G401.6 (cell line): ENCODE results near the gene DOK4.
"Not testable (repeated sequence)": the region's sequence is repeated elsewhere in the genome, so short reads cannot be mapped to it uniquely, and the experiment has no call there.

Experiments used
- FAIRE-seq: peaks from 2 replicates; lab custom pipeline; 2012; peaks lifted over from hg19 to GRCh38; lab: Jason Lieb, UNC

The DOK4 gene

DNA sequence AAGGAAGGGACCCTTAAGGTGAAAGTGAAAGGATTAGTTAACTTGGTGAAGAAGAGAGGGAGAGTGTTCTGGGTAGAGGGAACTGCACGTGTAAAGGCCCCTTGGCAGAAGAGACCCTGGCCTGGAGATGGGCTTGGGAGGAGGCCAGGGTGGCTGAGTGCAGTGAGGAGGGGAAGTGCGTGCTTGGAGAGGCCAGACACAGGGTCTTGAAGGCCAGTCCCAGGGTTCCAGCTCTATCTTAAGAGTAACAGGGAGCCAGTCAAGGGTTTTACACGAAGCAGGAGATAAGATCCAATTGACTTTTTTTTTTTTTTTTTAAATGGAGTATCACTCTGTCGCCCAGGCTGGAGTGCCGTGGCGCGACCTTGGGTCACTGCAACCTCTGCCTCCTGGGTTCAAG, 15.2 kb upstream of the DOK4 start:
- no peak for FAIRE-seq

DNA sequence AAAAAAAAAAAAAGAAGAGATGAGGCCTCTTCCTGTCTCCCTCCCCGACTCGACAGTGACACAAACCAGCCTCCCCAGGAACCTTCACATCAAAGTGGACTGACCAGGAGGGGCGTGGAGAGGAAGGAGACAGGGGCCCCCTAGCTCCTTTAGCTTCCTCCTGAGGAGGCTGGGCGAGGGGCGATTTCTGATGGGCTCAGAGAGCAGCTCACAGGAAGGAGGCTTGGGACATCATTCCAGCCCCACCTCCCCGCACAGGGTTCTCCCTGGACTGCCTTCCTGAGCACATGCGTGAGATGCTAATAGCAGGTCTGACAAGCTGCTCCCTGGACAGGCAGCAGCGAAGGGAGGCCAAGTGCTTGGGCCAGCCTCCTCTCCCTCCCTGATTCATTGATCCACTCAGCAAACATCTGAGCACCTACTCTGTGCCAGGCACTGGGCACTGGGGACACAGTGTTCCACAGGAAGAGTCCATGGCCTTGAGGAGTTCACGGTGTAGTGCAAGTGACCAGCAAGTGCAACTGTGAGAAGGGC, 14.4 kb upstream of the DOK4 start:
- FAIRE-seq: no peak

DNA sequence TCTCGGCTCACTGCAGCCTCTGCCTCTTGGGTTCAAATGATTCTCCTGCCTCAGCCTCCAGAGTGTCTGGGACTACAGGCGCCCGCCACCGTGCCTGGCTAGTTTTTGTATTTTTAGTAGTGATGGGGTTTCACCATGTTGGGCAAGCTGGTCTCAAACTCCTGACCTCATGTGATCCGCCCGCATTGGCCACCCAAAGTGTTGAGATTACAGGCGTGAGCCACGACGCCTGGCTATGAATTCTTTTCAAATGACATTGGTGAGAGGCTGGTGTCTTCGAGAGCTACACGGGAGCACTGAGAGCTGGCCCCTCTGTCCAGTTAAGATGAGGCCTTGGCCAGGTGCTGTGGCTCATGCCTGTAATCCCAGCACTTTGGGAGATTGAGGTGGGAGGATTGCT, 13.6 kb upstream of the DOK4 start:
- not testable (repeated sequence) for FAIRE-seq

DNA sequence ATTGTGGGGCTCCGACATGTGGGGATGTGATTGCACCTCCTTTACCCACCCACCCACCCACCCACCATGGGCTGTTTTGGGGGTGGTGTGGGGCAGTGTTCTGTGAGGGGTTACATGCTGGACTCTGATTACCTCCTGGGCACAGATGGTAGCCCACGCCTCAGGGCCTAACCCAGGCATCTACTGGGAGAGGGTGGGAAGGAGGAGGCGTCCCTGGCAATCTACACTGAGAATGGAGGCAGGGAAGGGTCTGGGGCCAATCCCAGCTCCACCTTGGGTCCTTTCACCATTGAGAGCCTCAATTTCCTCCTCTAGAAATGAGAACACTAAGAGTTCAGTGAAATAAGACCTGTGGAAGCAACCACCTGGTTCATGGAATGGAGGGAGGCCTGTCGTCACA, 11.7 kb upstream of the DOK4 start:
- FAIRE-seq: no peak

DNA sequence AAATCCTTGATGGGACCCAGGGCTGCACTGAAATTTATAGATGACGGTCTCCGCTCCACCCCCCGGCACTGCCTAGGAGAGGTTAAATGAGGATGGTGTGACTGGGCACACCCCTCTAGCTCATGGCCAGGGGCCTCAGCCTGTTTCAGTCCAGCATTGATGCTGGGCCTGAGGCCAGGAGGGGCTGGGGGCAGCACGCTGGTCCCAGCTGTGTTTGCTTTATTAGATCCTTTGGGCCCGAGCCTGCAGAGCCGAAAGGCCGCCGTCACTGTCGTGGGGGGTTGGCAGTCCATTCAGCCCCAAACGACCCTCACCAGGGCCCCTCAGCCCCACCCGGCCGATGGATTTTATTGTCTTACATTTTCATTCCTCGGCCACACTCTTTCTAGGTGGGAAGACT, 10.8 kb upstream of the DOK4 start:
- FAIRE-seq: no peak

DNA sequence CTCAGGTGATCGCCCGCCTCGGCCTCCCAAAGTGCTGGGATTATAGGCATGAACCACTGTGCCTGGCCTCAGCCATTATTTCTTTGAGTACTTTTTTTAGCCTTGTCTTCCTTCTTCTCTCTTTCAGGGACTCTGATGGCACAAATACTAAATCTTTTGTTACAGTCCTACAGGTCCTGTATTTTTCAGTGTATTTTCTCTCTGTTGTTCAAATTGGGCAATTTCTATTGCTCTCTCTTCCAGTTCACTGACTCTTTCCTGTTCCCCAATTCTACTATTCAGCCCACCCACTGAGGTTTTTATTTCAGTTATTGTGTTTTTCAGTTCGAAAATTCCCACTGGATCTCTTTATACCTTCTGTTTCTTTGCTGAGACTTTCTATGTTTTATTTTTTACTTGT, 7.5 kb upstream of the DOK4 start:
- FAIRE-seq: no peak

DNA sequence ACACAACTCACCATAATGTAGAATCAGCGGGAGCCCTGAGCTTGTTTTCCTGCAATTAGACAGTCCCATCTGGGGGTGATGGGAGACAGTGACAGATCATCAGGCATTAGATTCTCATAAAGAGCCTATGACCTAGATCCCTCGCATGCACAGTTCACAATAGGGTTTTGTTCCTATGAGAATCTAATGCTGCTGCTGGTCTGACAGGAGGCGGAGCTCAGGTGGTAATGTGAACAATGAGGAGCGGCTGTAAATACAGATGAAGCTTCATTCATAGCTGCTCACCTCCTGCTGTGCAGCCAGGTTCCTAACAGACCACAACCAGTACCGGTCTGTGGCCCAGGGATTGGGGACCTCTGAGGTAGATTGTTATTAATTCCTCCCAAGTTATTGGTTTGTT, 2.9 kb upstream of the DOK4 start:
- FAIRE-seq: no peak

DNA sequence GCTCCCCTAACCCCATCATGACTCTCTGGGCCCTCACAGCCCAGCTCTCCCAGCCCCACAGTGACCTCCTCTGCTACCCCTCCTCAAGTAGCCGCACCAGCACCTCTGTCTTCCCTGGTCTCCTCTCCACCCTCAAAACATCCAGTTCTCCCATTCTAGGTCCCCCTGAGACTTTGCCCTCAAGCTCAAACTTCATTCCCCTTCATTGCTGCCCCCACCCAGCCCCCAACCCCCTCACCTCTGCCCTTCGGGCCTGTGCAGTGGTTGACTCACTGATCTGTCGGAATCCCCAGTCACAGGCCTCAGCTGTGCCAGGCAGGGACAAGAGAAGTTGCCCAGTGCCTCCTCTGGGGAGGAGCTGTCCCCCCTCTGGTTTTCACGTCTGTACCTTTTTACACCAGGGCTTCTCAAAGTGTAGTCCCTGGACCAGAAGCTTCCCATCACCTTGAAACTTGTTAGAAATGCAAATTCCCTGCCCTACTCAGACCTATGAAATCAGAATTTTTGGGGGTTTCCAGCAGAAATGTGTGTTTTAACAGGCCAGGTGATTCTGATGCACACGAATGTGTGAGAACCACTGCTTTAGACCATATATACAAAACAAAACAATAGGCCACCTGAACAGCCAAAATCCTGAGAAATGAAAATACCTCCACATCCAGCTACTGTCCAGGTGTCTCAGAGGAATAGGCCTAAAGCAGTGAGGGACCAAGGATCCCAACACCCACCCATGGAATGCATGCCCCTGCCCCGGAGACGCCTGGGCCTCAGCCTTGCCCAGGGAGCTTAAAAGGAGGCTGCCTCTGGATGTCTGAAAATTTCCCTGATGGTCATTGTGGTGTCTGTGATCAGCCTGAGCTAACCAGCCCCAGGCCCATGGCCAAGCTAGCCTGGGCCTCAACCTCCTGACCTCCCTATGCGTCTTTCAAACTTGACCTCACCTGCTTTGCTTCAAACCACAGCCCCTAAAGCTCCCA, 853 bp upstream of the DOK4 start:
- FAIRE-seq: no peak

DNA sequence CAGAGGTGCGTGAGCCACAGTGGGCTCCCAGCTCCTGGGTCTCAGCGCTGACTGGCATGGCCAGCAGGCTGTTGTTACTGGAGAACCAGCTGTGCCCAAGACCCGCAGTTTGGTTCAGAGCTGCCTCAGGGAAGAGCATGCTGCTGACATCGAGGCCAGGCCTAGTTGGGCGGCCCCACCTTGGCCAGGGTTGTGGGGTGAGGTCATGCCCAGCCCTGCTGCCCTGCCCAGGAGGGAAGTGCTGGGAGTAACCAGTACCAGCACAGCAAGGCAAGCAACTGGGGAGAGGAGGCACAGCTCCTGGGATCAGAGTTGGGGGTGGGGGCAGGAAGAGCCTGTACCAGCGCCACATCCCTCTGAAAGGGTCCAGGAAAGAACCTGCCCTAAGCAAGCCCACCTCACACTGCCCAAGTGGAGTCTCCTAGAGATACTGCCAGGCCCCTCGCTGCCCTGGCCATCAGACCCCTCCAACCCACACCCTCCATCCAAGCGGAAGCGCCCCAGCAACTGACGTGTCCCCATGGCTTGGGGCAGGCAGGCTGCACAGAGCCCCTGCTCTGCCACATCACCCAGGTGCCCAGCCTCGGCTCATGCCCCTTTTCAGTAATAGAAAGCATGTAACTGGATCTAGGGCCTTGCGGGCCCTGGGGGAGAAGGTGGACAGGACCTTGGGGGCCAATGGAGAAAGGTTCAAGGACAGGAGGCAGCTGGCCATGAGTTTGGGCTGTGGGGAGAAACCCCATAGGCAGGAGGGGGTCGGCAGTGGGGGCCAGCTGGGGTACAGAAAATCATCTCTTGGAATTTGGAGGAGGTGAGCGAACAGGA, 990 bp downstream of the DOK4 start:
- FAIRE-seq: no peak

DNA sequence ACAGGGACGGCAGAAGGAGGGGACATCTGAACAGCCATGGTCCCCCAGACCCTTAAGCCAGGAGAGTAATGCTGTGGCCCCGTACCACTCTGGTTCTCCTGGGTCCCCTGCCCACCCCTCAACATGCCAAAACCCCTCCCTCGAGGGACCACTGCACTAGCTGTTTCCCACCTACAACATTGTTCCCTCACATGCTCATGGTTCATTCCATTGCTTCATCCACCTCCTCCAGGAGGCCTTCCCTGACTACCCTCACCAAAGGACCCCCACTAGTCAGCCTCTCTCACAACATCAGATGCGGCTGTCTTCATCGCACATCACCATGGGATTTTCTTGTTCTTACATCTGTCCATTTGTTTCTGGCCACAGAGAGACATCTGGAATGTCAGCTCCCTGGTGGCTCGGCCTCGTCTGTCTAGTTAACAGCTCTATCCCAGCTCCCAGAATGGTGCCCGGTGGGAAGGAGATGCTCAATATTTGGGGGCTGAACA, 1.7 kb downstream of the DOK4 start:
- no peak for FAIRE-seq

DNA sequence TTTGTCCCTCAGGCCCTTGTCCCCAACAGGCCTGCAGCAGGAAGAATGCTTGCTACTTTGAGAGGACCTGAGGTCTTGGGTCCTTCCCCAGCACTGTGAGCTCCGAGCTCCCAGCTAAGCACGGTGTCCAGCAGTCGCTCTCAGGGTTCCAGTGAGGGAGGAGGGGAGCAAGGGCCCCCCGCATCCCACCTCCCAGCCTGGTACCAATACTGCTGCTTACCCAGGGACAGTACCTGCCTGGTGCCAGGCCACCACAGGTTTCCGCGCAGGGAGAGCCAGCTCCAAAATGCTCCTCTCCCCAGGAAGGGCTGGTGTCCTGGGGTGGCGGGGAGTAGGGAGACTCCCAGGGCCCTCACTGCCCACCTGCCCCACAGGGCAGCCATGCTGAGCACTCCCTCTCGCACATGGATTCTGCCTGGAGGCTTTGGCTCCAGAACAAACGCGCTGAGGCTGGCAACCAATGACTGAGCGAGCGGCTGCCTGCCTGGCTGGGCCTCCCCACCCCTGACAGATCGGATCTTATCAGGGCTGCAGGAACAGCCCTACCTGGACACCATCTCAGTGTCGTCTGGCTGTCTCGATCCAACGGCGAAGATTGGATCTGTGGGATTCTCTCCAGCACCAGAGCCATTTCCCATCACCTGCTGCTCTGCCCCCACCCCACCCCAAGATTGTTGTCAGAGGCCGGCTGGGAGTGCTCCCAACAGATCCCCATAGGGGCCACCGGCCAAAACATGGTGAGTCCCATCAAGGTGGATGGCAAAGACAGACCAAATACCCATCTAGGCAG, 2.4 kb downstream of the DOK4 start:
- FAIRE-seq: no peak

DNA sequence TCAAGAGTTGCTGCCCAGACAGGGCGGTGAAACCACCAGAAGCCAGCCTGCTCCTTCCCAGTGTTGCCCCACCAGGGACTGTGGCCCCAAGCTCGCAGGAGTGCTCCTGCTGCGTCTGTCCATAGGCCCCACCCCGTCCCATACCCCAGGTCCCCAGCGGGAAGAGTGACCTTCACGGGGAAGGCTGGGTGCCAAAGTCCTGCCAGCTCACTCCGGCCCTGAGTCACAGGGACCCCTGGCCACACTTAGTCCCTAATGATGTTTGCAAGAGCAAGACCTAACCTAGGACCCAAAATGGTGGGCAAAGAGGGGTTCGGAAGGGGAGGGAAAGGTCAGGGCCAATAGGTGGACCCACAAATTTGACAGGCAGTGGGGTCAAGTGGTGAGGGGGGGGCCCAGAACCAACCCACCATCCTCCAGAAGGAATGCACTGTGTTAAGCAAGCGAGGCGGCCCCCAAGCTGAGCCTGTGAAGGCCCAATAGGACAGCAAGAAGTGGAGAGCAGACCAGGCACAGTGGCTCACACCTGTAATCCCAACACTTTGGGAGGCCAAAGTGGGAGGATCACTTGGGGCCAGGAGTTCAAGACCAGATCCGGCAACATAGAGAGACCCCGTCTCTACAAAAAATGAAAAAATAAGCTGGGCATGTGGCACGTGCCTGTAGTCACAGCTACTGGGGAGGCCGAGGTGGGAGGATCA, 3.3 kb downstream of the DOK4 start:
- FAIRE-seq: no peak

DNA sequence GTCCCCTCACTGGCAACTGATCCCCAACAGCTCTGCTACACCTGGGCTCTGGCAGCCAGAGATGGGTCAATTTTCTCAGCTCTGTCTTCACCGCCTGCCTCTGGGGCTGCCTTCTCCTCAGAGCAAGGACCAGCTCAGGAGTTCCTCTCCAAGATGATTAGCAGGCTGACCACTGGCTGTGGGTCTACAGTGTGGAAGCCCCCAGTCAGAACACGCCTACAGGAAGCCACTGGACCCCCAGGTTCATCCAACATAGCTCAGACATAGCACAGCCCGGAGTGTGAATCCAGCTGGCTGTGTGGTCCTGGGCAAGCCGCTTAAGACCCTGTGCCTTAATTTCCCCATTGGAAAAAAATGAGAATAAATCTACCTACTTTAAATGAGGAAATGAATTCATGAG, 4.9 kb downstream of the DOK4 start:
- FAIRE-seq: no peak

DNA sequence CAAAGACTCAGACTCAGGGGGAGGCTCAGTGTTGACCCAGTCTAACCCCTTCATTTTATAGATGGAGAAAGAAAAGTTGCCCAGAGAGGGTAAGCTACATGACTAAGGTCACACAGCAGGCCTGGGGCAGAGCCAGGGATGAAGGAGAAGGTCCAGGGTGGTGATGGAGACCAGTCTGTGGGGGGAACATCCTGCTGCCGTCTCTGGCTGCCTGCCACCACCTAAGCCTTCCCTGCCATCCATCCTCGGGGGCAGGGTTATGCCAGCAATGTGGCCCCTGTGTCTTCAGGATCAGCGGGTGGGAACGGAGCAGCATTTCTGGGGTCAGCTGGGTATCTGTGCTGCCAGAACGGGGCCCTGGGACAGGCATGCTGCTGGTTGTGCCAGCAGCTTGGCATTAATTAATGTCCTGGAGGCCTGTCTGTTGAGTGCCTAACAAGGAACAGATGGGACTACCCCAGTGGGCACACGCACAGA, 5.5 kb downstream of the DOK4 start:
- FAIRE-seq: no peak

DNA sequence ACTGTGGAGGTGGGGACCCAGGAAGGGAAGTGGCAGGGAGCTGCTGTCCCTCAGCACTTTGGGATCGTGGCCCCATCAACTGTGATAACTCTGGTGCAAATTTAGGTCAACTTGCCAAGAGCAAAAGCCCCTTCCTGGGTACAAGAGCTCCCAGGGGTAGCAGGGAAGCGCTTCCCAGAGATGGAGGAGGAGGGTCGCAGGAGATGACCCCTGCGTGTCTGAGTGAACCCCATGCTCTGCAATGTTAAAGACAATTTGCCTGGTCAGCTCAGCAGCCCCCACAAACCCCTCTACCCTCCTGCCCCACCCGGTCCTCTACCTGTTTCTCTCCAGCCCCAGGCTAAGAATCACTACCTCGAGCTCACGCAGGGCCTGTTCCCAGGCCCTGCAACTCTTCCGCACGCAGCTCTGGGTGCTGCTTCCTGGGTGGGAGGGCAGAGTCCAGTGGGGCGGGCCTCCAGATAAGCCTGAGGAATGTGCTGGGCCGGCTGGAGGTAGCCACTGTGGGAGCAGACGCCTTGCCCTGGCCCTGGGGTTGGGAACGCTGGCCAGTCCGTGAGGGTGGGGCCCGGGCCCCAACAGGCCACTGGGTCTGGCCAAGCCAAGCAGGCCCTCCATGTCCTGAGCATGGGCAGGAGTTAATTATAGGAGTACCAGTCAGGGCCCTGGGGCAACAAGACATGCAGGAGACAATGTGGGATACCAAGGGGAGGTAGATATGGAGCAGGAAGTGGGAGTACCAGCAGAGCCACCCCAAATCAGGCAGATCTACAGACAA, 6.1 kb downstream of the DOK4 start:
- FAIRE-seq: no peak

DNA sequence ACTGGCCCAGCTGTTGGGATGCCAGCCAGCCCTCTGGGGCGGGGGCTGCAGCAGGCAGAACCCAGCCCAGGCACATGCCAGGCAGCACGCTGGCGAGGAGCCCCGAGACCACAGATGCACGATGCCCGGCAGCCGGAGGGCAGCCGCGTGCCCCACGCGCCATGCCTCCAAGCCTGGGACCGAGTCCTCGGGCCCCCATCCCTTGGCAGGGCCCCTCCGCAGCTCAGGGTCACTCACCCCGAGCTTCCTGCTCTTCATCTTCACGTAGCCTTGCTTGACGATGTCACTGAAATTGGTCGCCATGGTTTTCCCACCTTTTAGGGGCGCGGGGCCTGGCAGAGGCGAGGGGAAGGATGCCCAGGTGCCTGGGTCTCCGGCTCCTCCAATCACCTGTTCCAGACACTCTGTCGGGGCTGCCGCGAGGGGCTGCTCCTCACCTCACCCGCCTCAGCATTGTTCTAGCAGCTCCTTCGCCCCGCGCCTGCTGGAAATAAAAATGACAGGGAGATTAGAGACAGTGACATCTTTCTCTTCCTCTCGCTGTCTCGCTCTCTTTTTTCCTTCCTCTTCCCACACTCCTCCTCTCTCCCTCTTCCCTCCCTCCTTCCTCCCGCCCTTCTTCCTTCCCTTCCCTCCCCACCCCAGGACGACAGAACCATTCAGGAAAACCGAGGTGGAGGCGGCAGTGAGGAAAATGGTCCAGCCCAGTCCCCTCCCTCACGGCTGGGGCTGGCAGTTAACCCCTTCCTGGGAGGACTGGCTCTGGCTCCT, 6.9 kb downstream of the DOK4 start:
- FAIRE-seq: peak; percentile 91

DNA sequence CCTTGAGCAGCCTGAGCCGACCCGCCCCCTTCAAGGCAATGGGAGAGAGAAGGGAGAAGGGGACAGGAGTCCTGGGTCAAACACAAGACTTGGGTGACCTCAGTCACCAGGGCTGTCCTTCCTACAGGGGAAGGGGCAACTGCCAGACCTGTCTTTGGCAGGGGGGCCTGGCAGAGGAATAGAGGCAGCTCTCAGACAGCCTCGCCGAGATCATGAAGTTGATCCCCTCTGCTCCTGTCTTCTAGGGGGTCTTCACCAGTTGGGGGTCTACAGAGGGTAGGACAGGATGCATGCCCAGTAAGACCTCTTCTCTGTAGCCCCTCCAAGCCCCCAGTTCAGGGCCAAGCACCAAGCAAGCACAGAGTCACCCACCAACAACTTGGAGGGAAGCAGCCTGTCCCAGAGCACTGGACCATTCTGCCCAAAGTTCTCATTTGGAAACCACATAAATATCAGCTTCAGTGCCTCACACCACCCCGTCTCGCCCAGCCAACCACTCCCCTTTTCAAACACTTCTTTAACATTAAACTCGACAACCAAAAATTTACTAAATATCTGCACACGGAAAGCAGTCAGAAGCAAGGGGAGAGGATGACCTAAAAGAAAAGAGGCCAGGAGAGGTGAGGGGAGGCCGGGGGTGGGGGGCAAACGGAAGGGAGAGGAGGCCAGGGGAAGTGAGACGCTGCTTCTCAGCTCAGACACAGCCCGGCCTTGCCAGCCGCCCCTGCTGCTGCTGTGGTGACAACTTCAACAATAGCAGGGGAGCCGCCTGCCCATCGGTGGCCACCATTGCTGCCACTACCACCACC, 7.7 kb downstream of the DOK4 start:
- FAIRE-seq: no peak

DNA sequence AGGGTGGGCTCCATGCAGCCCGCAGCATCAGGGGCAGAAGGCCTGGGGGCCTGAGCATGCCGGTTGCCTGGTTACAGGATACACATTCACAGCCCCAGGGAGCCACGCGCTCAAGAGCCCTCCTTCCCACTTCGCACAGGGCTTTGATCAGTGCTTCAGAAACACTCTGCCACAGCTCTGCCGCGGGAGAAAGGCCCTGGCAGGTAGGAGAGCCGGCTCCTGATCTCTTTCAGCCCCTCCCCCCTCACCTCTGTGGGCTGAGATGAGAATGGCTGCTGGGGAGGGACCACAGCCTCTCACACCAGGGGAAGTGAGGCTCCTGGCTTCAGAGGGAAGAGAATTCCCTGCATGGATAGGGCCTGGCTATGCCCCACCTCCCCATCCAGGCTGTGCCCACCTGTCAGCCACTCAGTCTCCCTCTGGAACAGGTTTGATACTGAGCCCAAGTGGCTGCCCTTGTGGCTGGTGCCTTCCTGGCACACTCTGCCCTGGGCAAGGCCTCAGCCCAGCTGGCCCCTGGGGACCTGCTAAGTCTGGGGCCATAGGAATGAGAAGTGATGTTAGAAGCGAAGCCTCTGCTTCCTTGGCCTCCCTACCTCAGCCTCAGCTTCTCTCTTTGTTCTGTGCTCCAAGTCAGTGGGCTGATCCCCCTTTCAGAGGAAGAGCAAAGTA, 8.6 kb downstream of the DOK4 start:
- no peak for FAIRE-seq
